Thyroid gland (tissue), 4 donors: Measurements from ENCODE around the gene MTCL3.

Experiments
- DNase-seq, 2 donors: peaks; one replicate each; pipeline ENCODE4 v3.0.0-alpha.2; 2019
- H3K27ac ChIP-seq, 3 donors: fragments of 200-600 bp; sonication (generic); 1 replicate in 2 of 3; 2 replicates in 1 of 3; pipeline ENCODE4 v1.5.1; 2016 to 2019; ENCODE audit warnings: mild to moderate bottlenecking in 1 of 3, moderate library complexity in 1 of 3
- H3K27me3 ChIP-seq: fragments of 200-600 bp; sonication (generic); one replicate; pipeline ENCODE4 v1.5.1; 2019
- H3K36me3 ChIP-seq, 2 donors: fragments of 200-600 bp; sonication (generic); one replicate each; pipeline ENCODE4 v1.5.1; 2016 to 2019
- H3K4me1 ChIP-seq, 2 donors: fragments of 200-600 bp; sonication (generic); one replicate each; pipeline ENCODE4 v1.5.1; 2017 to 2019
- H3K4me3 ChIP-seq, 3 donors: fragments of 200-600 bp; sonication (generic); replicated peaks in 1 of 3; 1 replicate in 2 of 3; 2 replicates in 1 of 3; pipeline ENCODE4 v1.5.1; 2016; ENCODE audit warnings: mild to moderate bottlenecking in 1 of 3
- H3K9me3 ChIP-seq: fragments of 200-600 bp; sonication (generic); one replicate; pipeline ENCODE4 v1.5.1; 2017
- CTCF ChIP-seq, 6 experiments: fragments of 200-600 bp in 3 of 6; fragments of 450-650 bp in 3 of 6; sonication (generic) in 3 of 6; IDR thresholded peaks; one replicate each; pipeline ENCODE4 v1.5.1; 2016 to 2019; ENCODE audit warnings: antibody characterized with exemption in 6 of 6, mild to moderate bottlenecking in 2 of 6, inconsistent platforms in 1 of 6, moderate library complexity in 1 of 6
- POLR2A ChIP-seq, 2 donors: fragments of 450-650 bp; IDR thresholded peaks; one replicate each; pipeline ENCODE4 v1.6.1; 2017; ENCODE audit warnings: antibody characterized with exemption in 2 of 2, mild to moderate bottlenecking in 2 of 2, moderate library complexity in 1 of 2
- WGBS, 2 donors: methylation state at CpG; one replicate each; pipeline ENCODE4 v1.1.5; 2017; 5-methylcytosine and 5-hydroxymethylcytosine counted together
- intact Hi-C: fragments of 100-400 bp; cut with DNase I; formaldehyde crosslinking; loops from one replicate; pipeline ENCODE4 v1.15.1; 2023

Gene MTCL3

GRCh38 chr6:127459231-127459641, 59.9 kb downstream of the MTCL3 start, which contains the start of gene KIAA0408:
TSS of gene KIAA0408 (minus strand) at chr6:127459389. CDS start at chr6:127453981, 5,408 bp downstream.
- WGBS, 2 donors: 25 to 40% methylated on average over 4 of the region's 4 CpGs
- no peaks in the 10 kb centered on the region for H3K36me3 ChIP-seq
- H3K27me3 ChIP-seq: no peaks in the 10 kb centered on the region
- intact Hi-C loops: no loop called here
- TF ChIP-seq CTCF (IDR thresholded peaks at IDR 0.05) (no peak), POLR2A (IDR thresholded peaks at IDR 0.05) (no peak)
- peaks cover 0 to 7% of the 10 kb centered on the region in 2 donors for H3K4me1 ChIP-seq
- DNase-seq: peak; percentile 52 to 56
- H3K27ac ChIP-seq: peak within 1 kb of the TSS in 2 of 3 donors; percentile 30 to 34
- H3K9me3 ChIP-seq: no peaks in the 10 kb centered on the region
- H3K4me3 ChIP-seq: no peak within 1 kb of the TSS

- no peak overlapping the region for H3K4me3 ChIP-seq
- H3K9me3 ChIP-seq: no peaks in the 10 kb centered on the region
- no peaks in the 10 kb centered on the region for H3K27me3 ChIP-seq
- WGBS, 2 donors: 69 to 70% methylated on average over 4 of the region's 4 CpGs
- peak overlapping the region in 1 of 3 donors; percentile 34 for H3K27ac ChIP-seq
- H3K36me3 ChIP-seq: no peaks in the 10 kb centered on the region
- H3K4me1 ChIP-seq: peaks cover 0 to 5% of the 10 kb centered on the region in 2 donors
- DNase-seq: no peak
- TF ChIP-seq CTCF (IDR thresholded peaks at IDR 0.05): no peak
- no peak for TF ChIP-seq POLR2A (IDR thresholded peaks at IDR 0.05)
- intact Hi-C loops: no loop called here
These were observed 60.3 kb downstream of the MTCL3 start for GRCh38 chr6:127458817-127459216.

- no peak overlapping the region for H3K4me3 ChIP-seq
- H3K36me3 ChIP-seq: no peaks in the 10 kb centered on the region
- WGBS, 2 donors: 54 to 63% methylated on average over 3 of the region's 3 CpGs
- TF ChIP-seq CTCF (IDR thresholded peaks at IDR 0.05) (no peak), POLR2A (IDR thresholded peaks at IDR 0.05) (no peak)
- DNase-seq: no peak
- no peaks in the 10 kb centered on the region for H3K27me3 ChIP-seq
- no peaks in the 10 kb centered on the region for H3K4me1 ChIP-seq
- H3K27ac ChIP-seq: no peak overlapping the region
- H3K9me3 ChIP-seq: no peaks in the 10 kb centered on the region
- intact Hi-C loops: no loop called here
These were observed 60.9 kb downstream of the MTCL3 start for GRCh38 chr6:127458222-127458621.

GRCh38 chr6:127457456-127458064, 61.6 kb downstream of the MTCL3 start:
- Histone ChIP-seq H3K4me3 (no peak overlapping the region), H3K9me3 (no peaks in the 10 kb centered on the region), H3K4me1 (no peaks in the 10 kb centered on the region), H3K27me3 (no peaks in the 10 kb centered on the region), H3K36me3 (no peaks in the 10 kb centered on the region), H3K27ac (no peak overlapping the region)
- no peak for DNase-seq
- intact Hi-C loops: no loop called here
- 36 to 53% methylated on average over 3 of the region's 3 CpGs for WGBS, 2 donors
- no peak for TF ChIP-seq POLR2A (IDR thresholded peaks at IDR 0.05)
- TF ChIP-seq CTCF (IDR thresholded peaks at IDR 0.05): no peak

- Histone ChIP-seq H3K36me3 (no peaks in the 10 kb centered on the region), H3K4me1 (no peaks in the 10 kb centered on the region), H3K9me3 (no peaks in the 10 kb centered on the region), H3K27me3 (no peaks in the 10 kb centered on the region), H3K27ac (no peak overlapping the region), H3K4me3 (no peak overlapping the region)
- no peak for DNase-seq
- no peak for TF ChIP-seq CTCF (IDR thresholded peaks at IDR 0.05)
- no peak for TF ChIP-seq POLR2A (IDR thresholded peaks at IDR 0.05)
- WGBS, 2 donors: 90 to 95% methylated on average over 3 of the region's 3 CpGs
- intact Hi-C loops: no loop called here
These were observed 62.7 kb downstream of the MTCL3 start for GRCh38 chr6:127456465-127456864.
